HEK293T (cell line): ENCODE results near the gene UGT1A10.

ENCODE experiments used
- ARNT ChIP-seq: fragments of 450-650 bp; IDR thresholded peaks from 2 replicates; pipeline ENCODE4 v1.6.1; 2017; ENCODE audit warnings: mild to moderate bottlenecking
- BHLHE40 ChIP-seq: fragments of 450-650 bp; IDR thresholded peaks from 2 replicates; pipeline ENCODE4 v1.6.1; 2016; ENCODE audit warnings: mild to moderate bottlenecking, moderate library complexity, borderline replicate concordance
- ELF4 ChIP-seq: fragments of 450-650 bp; IDR thresholded peaks from 2 replicates; pipeline ENCODE4 v1.6.1; 2017; ENCODE audit warnings: antibody characterized with exemption
- FOXA1 ChIP-seq: fragments of 450-650 bp; IDR thresholded peaks from 2 replicates; pipeline ENCODE4 v1.6.1; 2016; ENCODE audit warnings: mild to moderate bottlenecking
- FOXM1 ChIP-seq: fragments of 450-650 bp; IDR thresholded peaks from 2 replicates; pipeline ENCODE4 v1.6.1; 2017; ENCODE audit warnings: mild to moderate bottlenecking, borderline replicate concordance
- HDGF ChIP-seq: fragments of 450-650 bp; IDR thresholded peaks from 2 replicates; pipeline ENCODE4 v1.6.1; 2017; ENCODE audit warnings: antibody characterized with exemption, borderline replicate concordance
- L3MBTL2 ChIP-seq: fragments of 450-650 bp; conservative IDR thresholded peaks from 2 replicates; pipeline ENCODE4 v1.6.1; 2016; ENCODE audit warnings: mild to moderate bottlenecking
- NFRKB ChIP-seq: fragments of 450-650 bp; IDR thresholded peaks from 2 replicates; pipeline ENCODE4 v1.6.1; 2016; ENCODE audit warnings: mild to moderate bottlenecking, moderate library complexity
- SP1 ChIP-seq: fragments of 450-650 bp; IDR thresholded peaks from 2 replicates; pipeline ENCODE4 v1.6.1; 2017
- ZNF384 ChIP-seq: fragments of 450-650 bp; IDR thresholded peaks from 2 replicates; pipeline ENCODE4 v1.6.1; 2016
- TF ChIP-seq, protein P1 (sequence below): fragments of 450-650 bp; IDR thresholded peaks from 2 replicates; pipeline ENCODE4 v1.6.1; 2016

GRCh38 chr2:233605680-233606079, 30.6 kb upstream of the UGT1A10 start:
- TF ChIP-seq ARNT (no peak), ZNF384 (no peak), HDGF (no peak), SP1 (no peak), NFRKB (no peak), ELF4 (no peak), FOXM1 (no peak), FOXA1 (no peak), L3MBTL2 (no peak), BHLHE40 (no peak)
- TF ChIP-seq, protein P1, sequence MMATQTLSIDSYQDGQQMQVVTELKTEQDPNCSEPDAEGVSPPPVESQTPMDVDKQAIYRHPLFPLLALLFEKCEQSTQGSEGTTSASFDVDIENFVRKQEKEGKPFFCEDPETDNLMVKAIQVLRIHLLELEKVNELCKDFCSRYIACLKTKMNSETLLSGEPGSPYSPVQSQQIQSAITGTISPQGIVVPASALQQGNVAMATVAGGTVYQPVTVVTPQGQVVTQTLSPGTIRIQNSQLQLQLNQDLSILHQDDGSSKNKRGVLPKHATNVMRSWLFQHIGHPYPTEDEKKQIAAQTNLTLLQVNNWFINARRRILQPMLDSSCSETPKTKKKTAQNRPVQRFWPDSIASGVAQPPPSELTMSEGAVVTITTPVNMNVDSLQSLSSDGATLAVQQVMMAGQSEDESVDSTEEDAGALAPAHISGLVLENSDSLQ = no peak
